SU-DHL-6 (cell line): ENCODE results near the gene HAT1.

ENCODE experiments used
- H2AFZ ChIP-seq: fragments of 200-600 bp; sonication (generic); 2 replicates; pipeline ENCODE4 v1.6.1; 2014; ENCODE audit warnings: low read depth, mild to moderate bottlenecking, moderate library complexity, mixed read lengths, antibody characterized with exemption, low read length; ENCODE audit not compliant: severe bottlenecking
- H3F3A ChIP-seq: fragments of 200-600 bp; shearing (Covaris generic); 2 replicates; pipeline ENCODE4 v1.6.0; 2016; ENCODE audit warnings: antibody characterized with exemption, mild to moderate bottlenecking; ENCODE audit not compliant: insufficient read depth
- H3K27ac ChIP-seq: fragments of 200-600 bp; sonication (generic); 2 replicates; pipeline ENCODE4 v1.5.1; 2016; ENCODE audit warnings: low read depth, mild to moderate bottlenecking, low read length, moderate library complexity, mixed read lengths
- H3K27me3 ChIP-seq: fragments of 200-600 bp; sonication (generic), shearing (Covaris generic); 2 replicates; pipeline ENCODE4 v1.6.0; 2014; ENCODE audit warnings: mild to moderate bottlenecking, low read length
- H3K36me3 ChIP-seq: fragments of 200-600 bp; sonication (generic); 2 replicates; pipeline ENCODE4 v1.6.1; 2014; ENCODE audit warnings: mild to moderate bottlenecking, low read length, mixed read lengths
- H3K4me2 ChIP-seq: fragments of 300-600, 200-600 bp; shearing (Covaris generic), sonication (generic); 2 replicates; pipeline ENCODE4 v1.6.0; 2014; ENCODE audit warnings: low read length, low read depth, mild to moderate bottlenecking; ENCODE audit not compliant: poor library complexity, severe bottlenecking
- H3K4me3 ChIP-seq: fragments of 200-600 bp; sonication (generic); 2 replicates; pipeline ENCODE4 v1.5.1; 2014; ENCODE audit warnings: antibody characterized with exemption, low read length, mild to moderate bottlenecking, mixed read lengths; ENCODE audit not compliant: insufficient read depth, poor library complexity, severe bottlenecking
- H3K79me2 ChIP-seq: fragments of 200-600 bp; sonication (generic); 2 replicates; pipeline ENCODE4 v1.6.1; 2014; ENCODE audit warnings: mild to moderate bottlenecking, low read length, moderate library complexity; ENCODE audit not compliant: insufficient read depth
- H3K9ac ChIP-seq: fragments of 200-600 bp; sonication (generic); 2 replicates; pipeline ENCODE4 v1.7.0; 2014; ENCODE audit warnings: mild to moderate bottlenecking, low read length
- H3K9me2 ChIP-seq: fragments of 200-600 bp; sonication (generic); replicated peaks from 2 replicates; pipeline ENCODE4 v1.6.1; 2014; ENCODE audit warnings: low read length; ENCODE audit not compliant: insufficient read depth
- H3K9me3 ChIP-seq: fragments of 200-600 bp; sonication (generic); 2 replicates; pipeline ENCODE4 v1.6.1; 2014; ENCODE audit warnings: low read length, mixed read lengths; ENCODE audit not compliant: insufficient read depth
- H4K20me1 ChIP-seq: fragments of 200-600 bp; sonication (generic); 2 replicates; pipeline ENCODE4 v1.6.1; 2014; ENCODE audit warnings: low read depth, mild to moderate bottlenecking, antibody characterized with exemption, low read length, moderate library complexity, mixed read lengths
- CTCF ChIP-seq: fragments of 200-600 bp; sonication (generic); IDR thresholded peaks from one replicate; pipeline ENCODE4 v1.5.1; 2017; ENCODE audit warnings: antibody characterized with exemption, mild to moderate bottlenecking, low read length, moderate library complexity; ENCODE audit not compliant: insufficient read depth, poor library complexity, severe bottlenecking
- EZH2phosphoT487 ChIP-seq: fragments of 200-600 bp; sonication (generic), shearing (Covaris generic); conservative IDR thresholded peaks from 2 replicates; pipeline ENCODE4 v1.6.1; 2018; ENCODE audit warnings: mild to moderate bottlenecking, antibody characterized with exemption, low read length, moderate library complexity, mixed read lengths

Gene HAT1

GRCh38 chr2:171924170-171924942, 2.1 kb downstream of the HAT1 start:
- H3K4me3 ChIP-seq = no peak overlapping the region
- no peak overlapping the region for H3K27ac ChIP-seq
- no peak overlapping the region for H2AFZ ChIP-seq
- H3K36me3 ChIP-seq = peaks cover 17% of the 10 kb centered on the region
- H3K27me3 ChIP-seq = no peaks in the 10 kb centered on the region
- H3K9me3 ChIP-seq = no peaks in the 10 kb centered on the region
- H3F3A ChIP-seq = no peaks in the 10 kb centered on the region
- no peak for TF ChIP-seq EZH2phosphoT487
- no peak for TF ChIP-seq CTCF
- H3K79me2 ChIP-seq = peaks cover 66% of the 10 kb centered on the region
- H3K9ac ChIP-seq = peak overlapping the region; percentile 87; the same call in 1 of the 2 replicates
- no peaks in the 10 kb centered on the region for H3K9me2 ChIP-seq
- H4K20me1 ChIP-seq = 0 out of 2 replicates have a peak, but pooled peaks cover 5% of the 10 kb centered on the region
- peak overlapping the region; percentile 85 for H3K4me2 ChIP-seq

GRCh38 chr2:171930385-171930784, 8.1 kb downstream of the HAT1 start:
- no peak overlapping the region for H3K4me2 ChIP-seq
- peaks cover 13% of the 10 kb centered on the region for H4K20me1 ChIP-seq
- H3K36me3 ChIP-seq = peaks cover 19% of the 10 kb centered on the region
- no peak overlapping the region for H3K4me3 ChIP-seq
- H3K27ac ChIP-seq = no peak overlapping the region
- no peak overlapping the region for H3K9ac ChIP-seq
- H3K9me3 ChIP-seq = no peaks in the 10 kb centered on the region
- TF ChIP-seq EZH2phosphoT487 (no peak), CTCF (no peak)
- no peak overlapping the region for H2AFZ ChIP-seq
- no peaks in the 10 kb centered on the region for H3F3A ChIP-seq
- H3K27me3 ChIP-seq = no peaks in the 10 kb centered on the region
- H3K9me2 ChIP-seq = no peaks in the 10 kb centered on the region
- H3K79me2 ChIP-seq = peaks cover 94% of the 10 kb centered on the region

- Histone ChIP-seq H3K9me2 (no peaks in the 10 kb centered on the region), H3K79me2 (peaks cover 92% of the 10 kb centered on the region), H3K4me2 (no peak overlapping the region), H3K9me3 (no peaks in the 10 kb centered on the region), H3F3A (0 out of 2 replicates have a peak, but pooled peaks cover 4% of the 10 kb centered on the region), H4K20me1 (peaks cover 11% of the 10 kb centered on the region; the same call in 1 of the 2 replicates), H3K4me3 (no peak overlapping the region), H2AFZ (no peak overlapping the region), H3K27ac (no peak overlapping the region), H3K36me3 (no peaks in the 10 kb centered on the region), H3K9ac (no peak overlapping the region), H3K27me3 (no peaks in the 10 kb centered on the region)
- no peak for TF ChIP-seq EZH2phosphoT487
- no peak for TF ChIP-seq CTCF
Measured at GRCh38 chr2:171939058-171939742, 16.9 kb downstream of the HAT1 start.
